SIG-M5 treated with dmso at 0.1 percent for 504 hours (cell line): ENCODE measurements around the gene EEF1E1.

Experiments
- DNase-seq: peaks from one replicate; lab custom pipeline; 2025; ENCODE audit not compliant: unreplicated experiment; lab: John Stamatoyannopoulos, UW

The EEF1E1 gene

DNA sequence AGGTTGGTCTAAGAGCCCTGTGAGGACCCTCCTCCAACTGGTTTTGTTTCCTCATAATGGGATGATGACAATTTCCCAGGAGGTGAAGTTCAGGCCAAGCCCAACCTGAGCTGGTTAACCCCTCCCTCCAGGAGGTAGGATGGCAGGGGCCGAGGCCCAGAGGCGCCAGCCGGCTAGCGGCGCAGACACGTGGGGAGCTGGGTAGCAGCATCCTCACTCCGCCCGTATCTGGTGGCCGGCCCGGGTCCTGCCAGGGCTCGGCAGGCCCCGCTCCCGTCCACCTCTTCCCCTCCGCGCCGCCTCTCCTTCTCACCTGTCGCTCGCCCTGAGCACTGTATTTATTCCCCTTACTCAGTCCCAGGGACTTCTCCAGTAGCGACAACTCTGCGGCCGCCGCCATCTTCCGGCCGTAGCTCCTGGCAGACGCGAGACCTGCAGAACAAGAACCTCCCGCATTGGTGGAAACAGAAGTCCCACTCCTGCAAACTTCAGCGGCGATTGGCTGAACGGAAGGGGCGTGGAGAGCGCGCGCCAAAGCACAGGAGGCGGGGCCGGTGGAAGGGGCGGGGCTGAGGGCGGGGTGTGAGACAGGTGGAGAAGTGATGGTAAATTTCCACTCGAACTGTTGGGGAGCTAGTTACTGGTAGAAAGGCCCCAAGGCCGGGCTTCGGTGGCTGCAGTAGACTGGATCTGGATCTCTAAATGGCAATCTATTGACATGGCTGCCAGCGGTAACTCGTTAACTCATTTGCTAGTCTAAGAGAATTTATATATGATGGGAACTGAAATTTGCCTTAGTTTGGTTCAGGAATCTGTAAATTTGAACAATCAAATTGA is at the start of gene EEF1E1:
TSS of gene EEF1E1 (minus strand) at position 427 of the 837 bp plus-strand sequence. CDS start at position 400, 27 bp downstream.
- peak; percentile 93 for DNase-seq

DNA sequence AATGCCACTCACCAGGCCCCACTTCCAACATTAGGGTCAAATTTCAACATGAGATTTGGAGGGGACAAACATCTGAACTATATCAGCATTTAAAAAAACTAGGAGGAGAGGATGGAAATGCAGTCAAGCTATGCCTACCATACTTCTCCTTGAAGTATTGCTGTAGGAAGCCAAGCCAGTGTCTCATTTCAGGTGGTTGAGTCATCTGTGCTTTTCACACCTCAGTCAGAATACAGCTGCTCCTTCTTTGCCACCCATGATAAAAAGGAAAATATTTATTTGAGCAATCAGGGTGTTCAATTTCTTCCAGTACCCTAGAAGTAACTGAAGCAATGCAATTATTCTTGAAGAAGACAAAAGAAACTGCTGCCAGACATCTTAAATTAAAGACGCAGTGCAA is 47.0 kb upstream of the EEF1E1 start:
- DNase-seq: no peak

DNA sequence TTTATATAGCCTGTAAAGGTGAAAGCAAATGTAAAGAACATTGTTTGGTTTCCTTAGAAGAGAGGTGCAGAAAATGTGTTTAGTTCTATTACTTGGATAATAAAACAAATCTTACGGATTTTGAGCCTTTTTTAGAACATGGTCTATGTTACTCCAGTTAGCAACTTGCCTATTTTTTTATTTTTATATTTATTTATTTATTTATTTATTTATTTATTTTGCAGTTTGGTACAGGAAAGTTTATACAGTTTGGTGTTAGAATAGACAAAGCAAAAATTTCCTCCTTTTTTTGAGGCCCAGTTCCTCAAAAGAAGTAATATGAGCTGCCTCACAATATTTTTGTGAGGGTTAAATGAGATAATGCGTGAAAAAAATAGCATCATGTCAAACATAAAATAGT is 41.6 kb upstream of the EEF1E1 start:
- no peak for DNase-seq

DNA sequence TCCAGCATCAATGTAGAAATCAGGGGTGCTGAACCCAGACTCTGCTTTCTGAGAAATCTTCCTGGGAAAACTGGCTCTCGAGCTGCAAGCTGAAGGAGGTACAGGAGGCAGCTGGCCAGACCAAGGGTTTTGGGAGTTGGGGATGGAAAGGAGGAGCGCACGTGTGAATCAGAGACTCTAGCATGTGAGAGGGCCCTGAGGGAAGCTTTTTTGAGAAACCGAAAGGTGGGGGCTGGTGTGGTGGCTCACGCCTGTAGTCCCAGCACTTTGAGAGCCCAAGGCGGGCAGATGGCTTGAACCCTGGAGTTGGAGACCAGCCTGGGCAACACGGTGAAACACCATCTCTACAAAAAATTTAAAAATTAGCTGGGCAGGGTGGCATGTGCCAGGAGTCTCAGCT is 37.1 kb upstream of the EEF1E1 start:
- no peak for DNase-seq

DNA sequence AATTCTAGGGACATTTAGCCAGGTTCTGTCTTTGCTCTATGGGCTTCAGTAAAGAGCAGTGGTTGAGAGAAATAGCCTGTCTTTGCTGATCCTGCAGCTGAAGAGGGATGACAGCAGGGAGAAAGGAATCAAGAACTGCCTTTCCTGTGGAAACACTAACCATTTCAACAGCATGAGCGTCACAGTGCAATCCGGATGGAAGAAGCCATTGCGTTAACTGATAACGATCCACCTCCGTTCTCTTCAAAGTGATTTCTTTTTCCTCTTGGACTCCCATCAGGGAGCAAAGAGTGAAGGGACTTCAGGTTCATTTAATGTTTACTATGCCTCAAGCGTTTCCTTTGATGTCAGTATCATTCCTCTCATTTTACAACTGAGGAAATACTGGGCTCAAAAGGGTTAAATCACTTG is 35.2 kb upstream of the EEF1E1 start:
- DNase-seq: no peak

DNA sequence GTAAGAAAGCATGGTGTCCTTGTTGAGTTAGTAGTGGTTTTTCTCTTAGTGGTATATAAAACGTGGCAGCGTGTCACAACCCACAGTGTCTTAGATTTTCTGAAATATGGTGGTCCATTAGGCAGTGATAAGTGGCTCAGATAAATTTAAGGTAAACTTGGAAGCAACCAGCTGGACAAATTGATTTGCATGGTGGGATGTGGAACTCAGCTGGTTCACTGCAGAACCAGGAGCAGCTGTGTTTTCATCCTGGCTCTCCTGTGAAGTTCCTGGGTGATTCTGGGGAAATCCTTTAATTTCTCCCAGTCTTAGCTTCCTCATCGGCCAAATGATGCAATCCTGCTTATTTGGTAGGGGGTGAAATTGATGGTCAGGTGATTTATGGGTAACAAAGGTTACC is 32.9 kb upstream of the EEF1E1 start:
- no peak for DNase-seq

DNA sequence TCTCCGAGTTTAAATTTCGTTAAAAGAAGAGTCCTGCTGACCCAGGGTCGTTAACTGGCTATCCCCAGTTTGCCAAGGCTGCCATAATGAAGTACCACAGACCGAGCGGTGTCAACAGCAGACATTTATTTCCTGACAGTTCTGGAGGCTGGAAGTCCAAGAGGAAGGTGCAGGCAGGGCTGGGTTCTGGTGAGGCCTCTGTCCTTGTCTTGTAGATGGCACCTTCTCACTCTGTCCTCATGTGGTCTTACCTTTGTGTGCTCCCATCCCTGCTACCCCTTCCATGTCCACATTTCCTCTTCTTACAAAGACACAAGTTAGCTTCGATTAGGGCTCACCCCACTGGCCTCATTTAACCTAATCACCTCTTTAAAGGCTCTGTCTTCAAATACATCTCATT is 29.8 kb upstream of the EEF1E1 start:
- DNase-seq: no peak

DNA sequence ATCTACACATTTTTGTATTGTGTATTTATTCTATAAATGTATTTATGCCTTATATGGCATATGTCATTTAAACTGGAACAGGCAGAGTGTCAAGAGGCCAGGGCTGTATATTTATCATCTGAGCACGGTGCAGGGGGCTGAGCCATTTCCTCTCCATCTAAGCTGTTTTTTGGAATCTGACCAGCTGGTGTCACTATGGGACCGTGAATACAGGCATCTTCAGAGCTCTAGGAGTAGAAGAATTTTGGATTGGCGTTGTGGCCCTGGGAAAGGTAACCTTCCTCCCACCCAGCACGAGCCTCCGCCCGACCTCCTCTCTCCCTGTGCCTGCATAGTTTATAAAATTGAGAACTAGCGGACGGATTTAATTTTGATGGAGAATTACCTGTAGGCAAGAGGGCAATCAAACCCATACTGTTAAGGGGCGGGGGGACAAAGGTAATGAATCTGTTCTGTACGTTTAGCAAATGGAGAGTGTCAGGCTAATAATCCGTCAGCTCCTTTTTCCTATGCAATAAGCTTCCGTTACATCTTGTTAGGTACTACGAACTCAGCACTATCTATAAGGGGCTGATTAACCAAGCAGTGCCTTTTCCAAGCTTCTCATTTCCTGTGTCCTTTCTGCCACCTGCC is 29.0 kb upstream of the EEF1E1 start:
- DNase-seq: peak; percentile 40

DNA sequence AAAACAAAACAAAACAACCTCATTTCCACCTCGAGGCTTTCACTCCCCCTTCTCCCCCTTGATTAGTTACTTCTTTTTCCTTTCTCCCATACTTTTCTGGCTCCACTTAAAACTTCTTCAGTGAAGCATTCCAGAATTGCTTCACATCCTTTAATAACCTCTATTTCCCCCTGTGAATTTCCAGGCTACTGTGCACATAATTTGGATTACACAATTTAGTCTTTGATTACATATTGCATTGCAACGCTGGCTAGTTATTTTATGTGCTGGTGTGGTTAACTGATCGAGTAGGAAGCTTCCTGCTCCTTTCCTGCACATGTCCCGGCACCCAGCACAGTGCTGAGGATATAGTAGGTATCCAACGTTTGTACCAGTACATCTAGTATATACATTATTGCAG is 28.1 kb upstream of the EEF1E1 start:
- DNase-seq: no peak

DNA sequence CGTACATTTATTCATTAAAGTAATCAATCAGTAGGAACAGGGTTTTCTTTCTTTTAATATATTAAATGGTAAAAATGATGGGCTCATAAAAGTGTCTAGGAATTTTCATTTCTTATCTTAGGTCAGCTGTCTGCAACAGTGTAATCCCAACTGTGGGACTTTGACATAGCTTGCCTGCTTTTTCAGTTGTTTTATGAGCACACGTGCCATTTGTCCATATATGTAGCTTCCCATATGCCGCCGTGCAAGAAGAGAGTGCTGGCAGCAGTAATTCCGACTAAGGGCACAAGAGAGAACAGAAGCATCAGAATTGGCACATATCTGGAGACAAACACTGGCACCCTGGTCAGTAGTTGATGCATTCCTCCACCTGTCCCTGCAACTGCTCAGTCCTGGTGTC is 20.9 kb upstream of the EEF1E1 start:
- no peak for DNase-seq

DNA sequence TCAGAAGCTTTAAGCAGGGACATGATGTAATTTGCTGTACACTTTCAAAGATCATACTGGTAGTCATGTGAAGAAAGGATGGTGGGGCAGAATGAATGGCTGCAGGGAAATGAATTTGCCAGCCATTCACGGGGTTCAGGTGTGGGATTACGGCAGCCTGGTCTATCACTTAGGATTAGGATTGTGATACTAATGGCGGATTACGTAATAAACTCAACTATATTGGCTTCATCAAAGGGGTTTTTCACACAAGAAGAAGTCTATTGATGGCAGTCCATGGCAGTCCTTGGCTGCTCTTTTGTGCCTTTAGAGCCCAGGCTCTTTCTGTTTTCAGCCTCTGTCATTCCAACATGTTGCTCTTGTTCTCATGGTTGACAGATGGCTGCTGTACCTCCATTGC is 12.6 kb upstream of the EEF1E1 start:
- DNase-seq: no peak

DNA sequence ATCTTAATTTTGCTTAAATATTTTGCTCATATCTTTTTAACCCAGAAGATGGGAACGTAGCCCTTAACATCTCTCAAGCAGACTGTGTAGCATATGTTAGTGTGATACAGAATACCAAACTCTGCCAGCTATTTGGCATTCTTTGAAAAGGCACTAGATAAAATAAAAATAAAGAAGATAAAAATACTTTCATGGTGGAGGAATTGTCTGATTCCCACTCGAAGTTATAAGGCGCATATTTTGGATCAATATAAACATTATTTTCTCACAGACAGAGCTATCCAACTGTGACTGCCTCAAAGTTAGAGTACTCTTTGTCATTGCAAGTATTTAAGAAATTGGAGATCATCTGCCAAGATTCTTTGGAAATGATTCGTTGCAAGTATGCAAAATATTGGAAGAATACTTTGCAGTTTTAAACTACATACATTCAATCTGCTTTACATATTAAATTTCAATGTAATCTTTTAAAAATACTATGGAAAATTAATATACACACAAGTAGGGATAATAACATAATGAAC is 10.8 kb upstream of the EEF1E1 start:
- no peak for DNase-seq

DNA sequence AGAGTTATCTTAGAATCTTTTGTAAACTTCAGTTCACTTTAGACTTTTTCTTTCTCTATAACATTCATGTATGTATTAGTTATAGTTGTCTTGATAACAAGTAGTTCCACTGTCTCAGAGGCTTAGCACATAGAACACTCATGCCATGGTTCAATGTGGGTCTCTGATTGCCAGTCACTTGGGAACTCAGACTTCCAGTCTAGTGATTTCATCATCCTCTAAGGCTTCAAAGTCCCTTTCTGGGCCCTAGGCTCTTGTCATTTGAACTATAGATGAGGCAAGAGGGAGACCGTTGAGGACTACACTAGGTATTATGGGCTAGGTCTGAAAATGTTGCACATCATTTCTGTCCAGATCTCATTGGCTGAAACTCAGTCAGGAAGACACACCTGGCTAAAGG is 8.4 kb upstream of the EEF1E1 start:
- DNase-seq: no peak

DNA sequence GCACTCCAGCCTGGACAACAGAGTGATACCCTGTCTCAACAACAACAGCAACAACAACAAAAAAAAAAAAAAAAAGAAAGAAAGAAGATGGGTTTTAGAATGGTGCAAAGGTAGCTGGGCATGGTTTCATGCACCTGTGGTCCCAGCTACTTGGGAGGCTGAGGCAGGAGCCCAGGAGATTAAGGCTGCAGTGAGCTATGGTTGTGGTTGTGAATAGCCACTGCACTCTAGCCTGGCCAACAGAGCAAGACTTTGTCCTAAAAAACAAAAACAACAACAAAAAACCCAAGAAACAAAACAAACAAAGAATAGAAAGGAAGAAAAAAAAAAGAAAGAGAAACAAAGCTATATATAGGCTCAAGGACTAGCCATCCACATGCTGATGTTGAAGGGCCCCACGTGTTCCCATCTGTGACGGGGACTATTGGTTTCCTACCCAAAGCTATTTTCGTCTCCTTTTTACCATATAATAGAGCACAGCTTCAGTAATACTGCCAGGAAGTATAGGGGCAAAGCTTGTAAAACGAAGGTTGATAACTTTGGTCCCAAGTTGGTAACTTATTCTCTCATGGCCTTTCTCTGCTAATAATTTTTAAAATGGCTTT is 7.9 kb upstream of the EEF1E1 start:
- no peak for DNase-seq

DNA sequence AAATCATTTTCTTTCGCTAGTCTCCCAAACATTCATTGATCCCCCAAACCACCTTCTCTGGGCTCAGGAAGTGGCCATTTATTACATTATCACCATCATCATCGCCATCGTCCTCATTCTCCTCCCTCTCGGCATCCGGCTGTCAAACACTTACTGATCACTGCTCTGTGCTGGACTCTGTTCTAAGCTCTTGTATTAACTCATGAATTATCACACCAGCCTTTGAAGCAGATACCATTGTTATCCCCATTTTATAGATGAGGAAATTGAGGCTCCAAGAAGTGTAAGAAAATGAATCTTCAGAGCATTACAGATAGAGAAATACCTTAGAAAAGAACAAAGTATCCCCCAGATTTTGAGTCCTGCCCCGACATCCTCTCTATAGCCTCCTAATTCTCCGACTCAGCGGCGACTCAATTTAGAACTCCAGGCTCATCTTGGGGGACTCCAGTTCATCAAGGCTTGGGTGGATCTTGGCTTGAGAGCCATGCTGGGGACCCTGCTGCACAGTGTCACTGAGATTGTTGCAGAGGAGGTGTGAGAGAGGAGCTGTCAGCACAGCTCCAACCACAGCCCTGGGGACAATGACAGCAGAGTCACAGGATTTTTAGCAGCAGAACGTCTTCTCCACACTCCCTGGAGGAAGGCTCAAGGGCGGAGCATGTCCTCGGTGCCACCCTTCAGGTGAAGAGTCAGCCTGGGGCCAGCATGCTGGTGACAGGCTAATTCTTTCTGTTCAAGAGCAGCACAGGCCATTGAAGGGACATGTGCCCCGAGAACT is 6.6 kb upstream of the EEF1E1 start:
- DNase-seq: no peak

DNA sequence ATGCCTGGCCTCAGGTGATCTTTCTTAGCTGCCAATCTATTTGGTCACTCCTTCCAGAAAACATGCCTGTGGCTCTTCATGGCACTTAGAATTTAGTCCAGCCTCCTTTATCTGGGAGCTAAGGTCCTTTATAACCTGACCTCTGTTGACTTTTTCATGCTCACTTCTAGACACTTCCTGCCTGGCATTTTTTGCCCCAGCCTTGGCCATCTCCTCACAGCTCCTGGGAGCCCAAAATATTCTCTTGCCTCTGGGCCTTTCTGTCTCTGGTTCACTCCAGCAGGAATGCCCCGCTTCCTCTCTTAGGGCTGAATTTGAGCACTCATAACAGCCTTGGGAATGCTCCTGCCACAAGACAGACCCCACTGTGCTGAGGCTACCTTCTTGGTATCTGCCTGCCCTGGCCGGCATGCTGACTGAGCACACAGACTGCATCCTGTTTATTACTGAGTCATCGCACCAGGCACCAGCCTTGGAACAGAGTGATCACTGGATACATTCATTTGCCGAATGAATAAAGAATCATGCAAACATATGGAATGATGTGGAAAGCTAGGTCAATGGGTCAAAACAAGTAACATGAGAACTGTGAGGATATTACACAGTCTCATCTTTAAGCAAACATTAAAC is 5.8 kb upstream of the EEF1E1 start:
- peak; percentile 8 for DNase-seq

DNA sequence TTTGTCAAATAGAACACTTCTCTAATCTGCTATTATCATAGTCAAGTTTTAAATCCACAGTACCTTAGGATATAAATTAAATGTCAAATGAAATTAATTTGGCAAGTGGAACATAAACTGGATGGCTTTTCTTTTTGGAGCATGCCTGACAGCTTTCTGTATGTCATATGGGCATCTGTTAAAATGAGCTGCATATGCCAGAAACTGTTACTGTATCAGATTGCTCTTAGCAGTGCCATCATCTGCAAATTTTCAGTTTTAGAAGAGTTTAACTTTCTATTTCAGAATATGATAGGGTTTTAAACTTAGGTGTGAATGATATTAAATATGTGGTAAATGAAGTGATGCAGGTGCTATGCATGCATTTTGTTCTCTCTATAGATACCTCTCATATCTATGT is 3.4 kb upstream of the EEF1E1 start:
- no peak for DNase-seq

DNA sequence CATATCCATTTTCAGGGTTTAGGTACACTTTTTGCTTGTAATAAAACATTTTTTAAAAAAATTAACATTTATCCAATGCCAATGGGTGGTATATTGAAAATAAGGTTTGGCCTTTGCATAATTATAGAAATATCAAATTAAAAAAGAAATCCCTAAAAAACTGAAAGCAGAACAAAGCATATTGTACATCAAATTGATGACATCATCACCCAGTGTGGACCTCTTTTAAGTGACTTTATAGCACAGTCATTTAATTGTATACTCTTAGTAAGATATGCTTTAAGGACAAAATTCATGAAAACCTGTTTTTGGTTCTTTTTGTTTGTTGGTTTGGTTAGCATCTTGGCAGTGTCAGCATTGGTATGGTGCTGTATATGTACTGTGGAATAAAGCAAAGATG is 1.4 kb upstream of the EEF1E1 start:
- no peak for DNase-seq

DNA sequence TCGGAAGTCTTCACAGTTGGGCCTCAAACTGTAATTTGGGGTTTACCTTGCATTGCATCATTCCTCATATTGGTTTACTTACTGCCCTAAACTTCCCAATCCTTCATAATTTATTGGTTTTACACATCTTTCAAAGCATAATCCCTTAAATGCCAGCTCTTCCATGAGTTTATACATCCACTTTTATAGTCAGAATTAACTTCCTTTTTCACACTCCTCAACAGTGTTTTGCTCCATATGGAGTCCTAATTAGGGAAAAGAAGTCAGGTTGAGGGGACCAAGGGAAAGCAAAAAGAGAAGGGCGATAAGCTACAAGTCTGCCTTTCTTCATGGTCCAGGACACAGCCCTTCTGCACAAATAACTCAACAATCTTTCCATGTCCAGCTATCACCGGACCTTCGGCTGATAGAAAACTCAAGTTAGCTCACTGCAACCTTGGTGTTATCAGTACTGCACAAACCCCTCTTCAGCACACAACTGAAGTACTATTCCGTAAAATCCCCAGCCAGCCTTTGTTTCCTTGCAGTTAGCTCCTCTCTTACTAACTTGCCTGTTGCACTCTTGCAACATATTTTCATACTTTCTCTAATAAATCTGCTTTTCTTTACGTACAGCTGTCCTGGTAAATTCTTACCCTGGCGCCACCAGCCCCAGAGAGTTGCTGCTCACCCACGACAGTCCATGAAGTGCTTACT is 2.0 kb downstream of the EEF1E1 start:
- no peak for DNase-seq

DNA sequence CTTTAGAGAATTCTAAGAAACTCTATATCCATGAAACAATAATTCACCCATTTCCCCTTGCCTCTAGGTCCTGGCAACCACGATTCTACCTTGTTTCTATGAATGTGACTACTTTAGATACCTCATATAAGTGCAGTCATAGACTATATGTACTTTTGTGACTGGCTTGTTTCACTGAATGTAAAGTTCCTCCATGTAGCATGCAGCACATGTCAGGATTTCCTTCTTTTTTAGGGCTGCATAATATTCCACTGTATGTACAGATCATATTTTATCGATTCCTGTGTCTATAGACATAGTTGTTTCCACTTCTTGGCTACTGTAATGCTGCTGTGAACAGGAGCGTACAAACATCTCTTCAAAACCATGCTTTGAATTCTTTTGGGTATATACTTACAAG is 11.7 kb downstream of the EEF1E1 start:
- DNase-seq: no peak
